Measurements from ENCODE around the gene CARD8.

Gene CARD8

GRCh38 chr19:48169939-48170803, 85.5 kb downstream of the CARD8 start, which contains the start of the genes LIG1 and ZSWIM9:
Gene LIG1 (minus strand): TSS chr19:48170344. CDS start chr19:48165566, 4,778 bp downstream.
Gene ZSWIM9 (plus strand): TSS chr19:48170680. CDS start chr19:48171803, 1,123 bp downstream.
- DNase-seq: peak; percentile 99

GRCh38 chr19:48169578-48169938, 86.2 kb downstream of the CARD8 start:
- DNase-seq: peak; percentile 93

GRCh38 chr19:48168689-48169088, 87.0 kb downstream of the CARD8 start:
- DNase-seq: no peak

- no peak for DNase-seq
Measured at GRCh38 chr19:48158210-48158790, 97.4 kb downstream of the CARD8 start.

All from NCI-H69 (cell line).